IMR-90 (cell line): ENCODE data around the gene DENND6A. TPM values are rescaled to one million over a fixed set of nuclear protein-coding genes. Genes with fewer than 3 reads are reported as not detected.

Source experiments
- ATAC-seq: fragments of 200-7000 bp; cut with Tn5 transposase; 2 replicates; pipeline ENCODE4 v1.9.1; 2020; ENCODE audit warnings: low read depth, mild to moderate bottlenecking, moderate library complexity
- BruUV-seq: library from RNA; stranded (reverse); fragments of 400-500 nt; replicated peaks from 2 replicates; lab custom pipeline; 2021; lab: Mats Ljungman, UMichigan
- CTCF ChIA-PET: fragments of 300-600 bp; formaldehyde crosslinking; extraction: SDS; loops from one replicate; lab custom pipeline; 2021; ENCODE audit warnings: antibody characterized with exemption; lab: Yijun Ruan, JAX
- POLR2A ChIA-PET: fragments of 300-600 bp; sonication (Branson Sonifier 250); formaldehyde crosslinking; loops from one replicate; lab custom pipeline; 2022; ENCODE audit warnings: antibody characterized with exemption; ENCODE audit not compliant: unreplicated experiment; lab: Charles Lee
- DNase-seq: peaks from one replicate; pipeline ENCODE4 v3.0.0; 2013
- H2AFZ ChIP-seq: replicated peaks from 2 replicates; pipeline ENCODE3; 2013; ENCODE audit warnings: low read length, mild to moderate bottlenecking; ENCODE audit not compliant: poor library complexity
- H2AK5ac ChIP-seq: 2 replicates; pipeline ENCODE4 v1.6.1; 2013; ENCODE audit warnings: low read depth, low read length, inconsistent platforms
- H2AK9ac ChIP-seq: replicated peaks from 2 replicates; pipeline ENCODE3; 2013; ENCODE audit warnings: mild to moderate bottlenecking, low read depth, low read length, moderate library complexity; ENCODE audit not compliant: poor library complexity
- H2BK120ac ChIP-seq: 2 replicates; pipeline ENCODE4 v1.6.1; 2013; ENCODE audit warnings: low read depth, low read length, inconsistent platforms
- H2BK15ac ChIP-seq: 3 replicates; pipeline ENCODE4 v1.6.1; 2013; ENCODE audit warnings: low read depth, low read length, inconsistent platforms
- H2BK20ac ChIP-seq: 2 replicates; pipeline ENCODE4 v1.6.1; 2013; ENCODE audit warnings: low read depth, mild to moderate bottlenecking, inconsistent platforms, low read length, moderate library complexity
- H2BK5ac ChIP-seq: 2 replicates; pipeline ENCODE4 v1.6.1; 2013; ENCODE audit warnings: mild to moderate bottlenecking, low read depth, low read length, inconsistent platforms; ENCODE audit not compliant: poor library complexity, severe bottlenecking
- H3K14ac ChIP-seq: replicated peaks from 2 replicates; pipeline ENCODE4 v1.6.1; 2013; ENCODE audit warnings: low read depth, low read length, inconsistent platforms
- H3K18ac ChIP-seq: 2 replicates; pipeline ENCODE4 v1.6.1; 2013; ENCODE audit warnings: low read depth, low read length, control low read depth
- H3K23ac ChIP-seq: 2 replicates; pipeline ENCODE4 v1.6.1; 2013; ENCODE audit warnings: low read depth, low read length, inconsistent platforms
- H3K27ac ChIP-seq: 2 replicates; pipeline ENCODE4 v1.5.1; 2013; ENCODE audit warnings: mild to moderate bottlenecking, control low read depth, low read length; ENCODE audit not compliant: insufficient read depth
- H3K27me3 ChIP-seq: 2 replicates; pipeline ENCODE4 v1.6.1; 2013; ENCODE audit warnings: low read length; ENCODE audit not compliant: control insufficient read depth, insufficient read depth
- H3K36me3 ChIP-seq: 2 replicates; pipeline ENCODE4 v1.6.1; 2013; ENCODE audit warnings: low read length, mixed read lengths; ENCODE audit not compliant: control insufficient read depth, insufficient read depth
- H3K4ac ChIP-seq: 2 replicates; pipeline ENCODE4 v1.6.1; 2013; ENCODE audit warnings: low read depth, low read length, inconsistent platforms
- H3K4me1 ChIP-seq: 2 replicates; pipeline ENCODE4 v1.6.1; 2013; ENCODE audit warnings: low read length, mixed read lengths; ENCODE audit not compliant: control insufficient read depth, insufficient read depth
- H3K4me2 ChIP-seq: 2 replicates; pipeline ENCODE4 v1.6.1; 2013; ENCODE audit warnings: low read depth, mild to moderate bottlenecking, control low read depth, low read length, moderate library complexity
- H3K4me3 ChIP-seq: 2 replicates; pipeline ENCODE4 v1.5.1; 2013; ENCODE audit warnings: low read depth, mild to moderate bottlenecking, control low read depth, low read length, moderate library complexity; ENCODE audit not compliant: insufficient read depth
- H3K56ac ChIP-seq: 2 replicates; pipeline ENCODE4 v1.6.1; 2013; ENCODE audit warnings: low read length, inconsistent platforms; ENCODE audit not compliant: insufficient read depth; ENCODE audit errors: extremely low read depth
- H3K79me1 ChIP-seq, 2 experiments: 2 replicates each; pipeline ENCODE4 v1.6.1; 2013; ENCODE audit warnings: low read length in 2 of 2, inconsistent platforms in 1 of 2, low read depth in 1 of 2
- H3K9ac ChIP-seq: 2 replicates; pipeline ENCODE4 v1.6.1; 2013; ENCODE audit warnings: low read depth, low read length, control low read depth
- H3K9me1 ChIP-seq: 2 replicates; pipeline ENCODE4 v1.6.1; 2013; ENCODE audit warnings: low read length, inconsistent platforms; ENCODE audit not compliant: insufficient read depth
- H3K9me3 ChIP-seq: 2 replicates; pipeline ENCODE4 v1.6.1; 2013; ENCODE audit warnings: low read length; ENCODE audit not compliant: control insufficient read depth, insufficient read depth
- H4K20me1 ChIP-seq: 2 replicates; pipeline ENCODE4 v1.6.1; 2013; ENCODE audit warnings: low read length, inconsistent platforms; ENCODE audit not compliant: insufficient read depth
- H4K5ac ChIP-seq: 2 replicates; pipeline ENCODE4 v1.6.1; 2013; ENCODE audit warnings: mild to moderate bottlenecking, low read depth, low read length, control low read depth
- H4K8ac ChIP-seq, 2 experiments: 2 replicates each; pipeline ENCODE4 v1.6.1; 2013; ENCODE audit warnings: low read depth in 2 of 2, low read length in 2 of 2, control low read depth in 1 of 2, inconsistent platforms in 1 of 2
- H4K91ac ChIP-seq: 2 replicates; pipeline ENCODE4 v1.6.1; 2013; ENCODE audit warnings: low read depth, low read length, inconsistent platforms; ENCODE audit not compliant: insufficient read depth
- BHLHE40 ChIP-seq: fragments of 150-350 bp; IDR thresholded peaks from 2 replicates; pipeline ENCODE4 v1.6.1; 2016; ENCODE audit warnings: mild to moderate bottlenecking, low read depth, low read length
- CEBPB ChIP-seq: IDR thresholded peaks from 2 replicates; pipeline ENCODE4 v1.6.1; 2012; ENCODE audit warnings: low read depth, low read length, improper control_type of control experiment
- CHD1 ChIP-seq: IDR thresholded peaks from 2 replicates; pipeline ENCODE4 v1.6.1; 2012; ENCODE audit warnings: low read depth, low read length, improper control_type of control experiment
- FOS ChIP-seq: fragments of 150-350 bp; IDR thresholded peaks from 2 replicates; pipeline ENCODE4 v1.6.1; 2016; ENCODE audit warnings: low read depth, low read length
- MAFK ChIP-seq: IDR thresholded peaks from 2 replicates; pipeline ENCODE4 v1.6.1; 2012; ENCODE audit warnings: low read depth, low read length, improper control_type of control experiment
- MAZ ChIP-seq: IDR thresholded peaks from 2 replicates; pipeline ENCODE4 v1.6.1; 2012; ENCODE audit warnings: low read depth, mild to moderate bottlenecking, low read length, improper control_type of control experiment, moderate library complexity, borderline replicate concordance
- MXI1 ChIP-seq: IDR thresholded peaks from 2 replicates; pipeline ENCODE4 v1.6.1; 2012; ENCODE audit warnings: low read depth, mild to moderate bottlenecking, low read length, moderate library complexity, borderline replicate concordance
- RAD21 ChIP-seq: IDR thresholded peaks from 2 replicates; pipeline ENCODE4 v1.6.1; 2012; ENCODE audit warnings: low read length, improper control_type of control experiment
- SMC3 ChIP-seq: fragments of 150-350 bp; IDR thresholded peaks from 2 replicates; pipeline ENCODE4 v1.6.1; 2016; ENCODE audit warnings: low read depth, mild to moderate bottlenecking, antibody characterized with exemption, low read length, moderate library complexity
- WGBS, 2 experiments: methylation state at CpG; one replicate each; pipeline versions ENCODE4 v1.1.5 to v1.1.7; 2013; ENCODE audit warnings: missing lambda C conversion rate in 2 of 2; ENCODE audit not compliant: insufficient read length in 1 of 2; ENCODE audit errors: extremely low coverage in 2 of 2; 5-methylcytosine and 5-hydroxymethylcytosine counted together
- dilution Hi-C: fragments of 300-500 bp; cut with HindIII; formaldehyde crosslinking; loops from one replicate; pipeline ENCODE4 v1.14.3; 2018; ENCODE audit warnings: low sequenced_read_pairs; ENCODE audit not compliant: unreplicated experiment
- in situ Hi-C: fragments of 300-500 bp; cut with MboI; formaldehyde crosslinking; loops from 3 replicates; pipeline ENCODE4 v1.14.3; 2019; ENCODE audit warnings: low sequenced_read_pairs, inconsistent platforms, mixed read lengths
- intact Hi-C: fragments of 100-400 bp; cut with micrococcal nuclease; formaldehyde crosslinking; loops from 2 replicates; pipeline ENCODE4 v1.10.0; 2022
- polyA plus RNA-seq, 3 experiments: library from polyadenylated mRNA; depleted of rRNA; stranded (reverse); fragments of >200 nt; gene quantifications; 2 replicates each; pipeline ENCODE4 v1.2.3, GENCODE V29; 2012; ENCODE audit warnings: low replicate concordance in 1 of 3
- total RNA-seq: library from RNA; depleted of rRNA; stranded (reverse); fragments of >200 nt; gene quantifications from 2 replicates; pipeline ENCODE4 v1.2.3, GENCODE V29; 2012
- TF ChIP-seq, protein P1 (sequence below): fragments of 150-350 bp; IDR thresholded peaks from 2 replicates; pipeline ENCODE4 v1.6.1; 2017; ENCODE audit warnings: mild to moderate bottlenecking, antibody characterized with exemption, low read length, low read depth
- TF ChIP-seq, protein P2 (sequence below): conservative IDR thresholded peaks from 2 replicates; pipeline ENCODE4 v1.5.1; 2012; ENCODE audit warnings: mild to moderate bottlenecking, low read depth, low read length, improper control_type of control experiment

Gene DENND6A
- total and polyA plus RNA-seq, 2 of the 4 experiments (the other 2 are of a cell fraction), result 3.8 to 9.0 TPM

DNA sequence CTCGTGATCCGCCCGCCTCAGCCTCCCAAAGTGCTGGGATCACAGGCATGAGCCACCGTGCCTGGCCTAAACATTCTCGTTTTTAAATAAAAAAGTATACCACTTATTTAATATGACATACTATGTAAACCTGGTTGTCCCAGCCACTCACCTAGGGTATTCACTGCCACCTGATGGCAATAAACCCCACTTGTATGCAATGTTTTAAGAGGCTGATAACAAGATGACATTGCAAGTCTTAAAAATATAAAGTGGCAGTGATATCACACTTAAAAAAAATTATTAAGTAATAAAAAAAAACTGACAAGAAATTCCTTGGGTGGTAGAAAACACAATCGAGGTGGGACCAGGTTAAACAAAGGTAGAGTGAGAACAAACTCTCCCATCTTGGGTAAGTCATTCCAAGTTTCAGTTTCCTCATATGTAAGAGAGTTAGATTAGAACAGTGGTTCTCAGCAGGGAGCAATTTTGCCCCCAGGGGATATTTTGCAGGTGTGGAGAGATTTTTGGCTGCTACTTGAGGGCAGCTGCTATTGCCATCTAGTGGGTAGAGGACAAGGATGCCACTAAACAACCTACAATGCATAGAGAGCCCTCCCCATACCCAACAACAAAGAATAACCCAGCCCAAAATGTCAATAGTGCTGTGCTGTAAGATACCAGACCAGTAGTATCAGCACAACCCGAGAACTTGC, 110.3 kb downstream of the DENND6A start:
- ATAC-seq (no peak), DNase-seq (no peak)
- no peak overlapping the region for H2BK20ac ChIP-seq
- H2AK5ac ChIP-seq, result no peak overlapping the region
- H3K9me1 ChIP-seq, result peaks cover 5% of the 10 kb centered on the region
- H4K5ac ChIP-seq, result no peak overlapping the region
- H3K14ac ChIP-seq, result no peak overlapping the region
- no peaks in the 10 kb centered on the region for H3K9me3 ChIP-seq
- H4K20me1 ChIP-seq, result peaks cover 98% of the 10 kb centered on the region
- H3K4me2 ChIP-seq, result no peak overlapping the region
- H3K4me3 ChIP-seq, result no peak overlapping the region
- no peak overlapping the region for H3K56ac ChIP-seq
- ChIA-PET CTCF (no interaction called here), POLR2A (no interaction called here)
- no peak overlapping the region for H2AK9ac ChIP-seq
- peaks cover 4% of the 10 kb centered on the region for H3K4me1 ChIP-seq
- H3K18ac ChIP-seq, result no peak overlapping the region
- H3K9ac ChIP-seq, result no peak overlapping the region
- no peak overlapping the region for H3K4ac ChIP-seq
- in situ Hi-C loops (no loop called here), dilution Hi-C loops (no loop called here), intact Hi-C loops (no loop called here)
- no peak overlapping the region for H2AFZ ChIP-seq
- H3K27me3 ChIP-seq, result no peaks in the 10 kb centered on the region
- H3K36me3 ChIP-seq, result peaks cover 38% of the 10 kb centered on the region
- H3K23ac ChIP-seq, result no peak overlapping the region
- H4K91ac ChIP-seq, result no peak overlapping the region
- H3K79me1 ChIP-seq, result peaks cover 7 to 33% of the 10 kb centered on the region in 2 experiments; a peak in 3 of 4 replicates
- H2BK120ac ChIP-seq, result no peak overlapping the region
- no TSS peak for BruUV-seq
- WGBS, 2 experiments, result no CpG with 5 or more reads among the region's 7 CpGs
- TF ChIP-seq CHD1 (no peak), BHLHE40 (no peak), MAFK (no peak), MAZ (no peak), SMC3 (no peak), RAD21 (no peak), CEBPB (no peak), MXI1 (no peak), FOS (no peak)
- TF ChIP-seq, protein P1, sequence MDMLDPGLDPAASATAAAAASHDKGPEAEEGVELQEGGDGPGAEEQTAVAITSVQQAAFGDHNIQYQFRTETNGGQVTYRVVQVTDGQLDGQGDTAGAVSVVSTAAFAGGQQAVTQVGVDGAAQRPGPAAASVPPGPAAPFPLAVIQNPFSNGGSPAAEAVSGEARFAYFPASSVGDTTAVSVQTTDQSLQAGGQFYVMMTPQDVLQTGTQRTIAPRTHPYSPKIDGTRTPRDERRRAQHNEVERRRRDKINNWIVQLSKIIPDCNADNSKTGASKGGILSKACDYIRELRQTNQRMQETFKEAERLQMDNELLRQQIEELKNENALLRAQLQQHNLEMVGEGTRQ, result no peak
- TF ChIP-seq, protein P2, sequence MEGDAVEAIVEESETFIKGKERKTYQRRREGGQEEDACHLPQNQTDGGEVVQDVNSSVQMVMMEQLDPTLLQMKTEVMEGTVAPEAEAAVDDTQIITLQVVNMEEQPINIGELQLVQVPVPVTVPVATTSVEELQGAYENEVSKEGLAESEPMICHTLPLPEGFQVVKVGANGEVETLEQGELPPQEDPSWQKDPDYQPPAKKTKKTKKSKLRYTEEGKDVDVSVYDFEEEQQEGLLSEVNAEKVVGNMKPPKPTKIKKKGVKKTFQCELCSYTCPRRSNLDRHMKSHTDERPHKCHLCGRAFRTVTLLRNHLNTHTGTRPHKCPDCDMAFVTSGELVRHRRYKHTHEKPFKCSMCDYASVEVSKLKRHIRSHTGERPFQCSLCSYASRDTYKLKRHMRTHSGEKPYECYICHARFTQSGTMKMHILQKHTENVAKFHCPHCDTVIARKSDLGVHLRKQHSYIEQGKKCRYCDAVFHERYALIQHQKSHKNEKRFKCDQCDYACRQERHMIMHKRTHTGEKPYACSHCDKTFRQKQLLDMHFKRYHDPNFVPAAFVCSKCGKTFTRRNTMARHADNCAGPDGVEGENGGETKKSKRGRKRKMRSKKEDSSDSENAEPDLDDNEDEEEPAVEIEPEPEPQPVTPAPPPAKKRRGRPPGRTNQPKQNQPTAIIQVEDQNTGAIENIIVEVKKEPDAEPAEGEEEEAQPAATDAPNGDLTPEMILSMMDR, result no peak; the same call in 1 of the 2 replicates
- no peak overlapping the region for H2BK5ac ChIP-seq
- H2BK15ac ChIP-seq, result no peak overlapping the region
- H4K8ac ChIP-seq, result no peak overlapping the region
- H3K27ac ChIP-seq, result no peak overlapping the region
